C4-2B (cell line): ENCODE results near the gene BRWD1.
A peak's percentile ranks its signal among the peaks of the same experiment; 100 is the strongest.

Experiments
- H3K27ac ChIP-seq: fragments of 450-650 bp; 2 replicates; pipeline ENCODE4 v1.5.1; 2017
- ZFX ChIP-seq: fragments of 450-650 bp; IDR thresholded peaks from 2 replicates; pipeline ENCODE4 v1.6.1; 2017
- TF ChIP-seq, protein P1 (sequence below): fragments of 450-650 bp; conservative IDR thresholded peaks from 2 replicates; pipeline ENCODE4 v1.5.1; 2017; ENCODE audit warnings: mild to moderate bottlenecking

The BRWD1 gene

DNA sequence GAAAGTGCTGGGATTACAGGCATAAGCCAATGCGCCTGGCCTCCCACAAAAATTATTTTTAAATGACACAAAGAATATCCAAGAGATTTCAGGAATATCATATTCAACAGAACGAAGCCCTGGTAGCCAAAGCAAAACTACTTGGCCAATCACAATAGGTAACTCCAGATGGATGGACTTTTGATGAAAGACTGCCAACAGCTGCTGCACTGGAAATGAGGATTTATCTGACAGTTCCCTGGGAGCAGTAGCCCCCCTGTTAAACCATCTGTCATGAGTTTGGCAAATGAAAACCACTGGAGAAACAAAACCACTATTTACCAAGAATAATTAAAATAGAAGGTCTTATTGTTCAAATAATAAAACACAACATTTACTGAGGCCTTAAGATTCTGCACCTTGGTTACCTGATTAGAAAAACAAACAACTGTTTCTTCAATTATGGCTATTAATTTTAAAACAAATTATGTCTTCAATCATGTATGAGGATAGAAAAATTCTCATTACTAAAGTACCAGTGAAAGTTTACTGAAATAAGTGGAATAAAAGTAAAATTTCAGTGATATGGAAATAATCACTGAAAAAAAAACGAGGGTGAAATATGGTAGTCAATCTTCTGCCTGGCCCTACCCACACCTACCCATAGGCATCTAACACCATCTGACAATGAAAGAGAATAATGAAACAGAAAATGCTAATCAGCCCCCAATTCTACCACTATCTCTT is 95.9 kb downstream of the BRWD1 start:
- H3K27ac ChIP-seq, result no peak overlapping the region
- TF ChIP-seq ZFX, result no peak
- TF ChIP-seq, protein P1, sequence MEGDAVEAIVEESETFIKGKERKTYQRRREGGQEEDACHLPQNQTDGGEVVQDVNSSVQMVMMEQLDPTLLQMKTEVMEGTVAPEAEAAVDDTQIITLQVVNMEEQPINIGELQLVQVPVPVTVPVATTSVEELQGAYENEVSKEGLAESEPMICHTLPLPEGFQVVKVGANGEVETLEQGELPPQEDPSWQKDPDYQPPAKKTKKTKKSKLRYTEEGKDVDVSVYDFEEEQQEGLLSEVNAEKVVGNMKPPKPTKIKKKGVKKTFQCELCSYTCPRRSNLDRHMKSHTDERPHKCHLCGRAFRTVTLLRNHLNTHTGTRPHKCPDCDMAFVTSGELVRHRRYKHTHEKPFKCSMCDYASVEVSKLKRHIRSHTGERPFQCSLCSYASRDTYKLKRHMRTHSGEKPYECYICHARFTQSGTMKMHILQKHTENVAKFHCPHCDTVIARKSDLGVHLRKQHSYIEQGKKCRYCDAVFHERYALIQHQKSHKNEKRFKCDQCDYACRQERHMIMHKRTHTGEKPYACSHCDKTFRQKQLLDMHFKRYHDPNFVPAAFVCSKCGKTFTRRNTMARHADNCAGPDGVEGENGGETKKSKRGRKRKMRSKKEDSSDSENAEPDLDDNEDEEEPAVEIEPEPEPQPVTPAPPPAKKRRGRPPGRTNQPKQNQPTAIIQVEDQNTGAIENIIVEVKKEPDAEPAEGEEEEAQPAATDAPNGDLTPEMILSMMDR, result no peak

DNA sequence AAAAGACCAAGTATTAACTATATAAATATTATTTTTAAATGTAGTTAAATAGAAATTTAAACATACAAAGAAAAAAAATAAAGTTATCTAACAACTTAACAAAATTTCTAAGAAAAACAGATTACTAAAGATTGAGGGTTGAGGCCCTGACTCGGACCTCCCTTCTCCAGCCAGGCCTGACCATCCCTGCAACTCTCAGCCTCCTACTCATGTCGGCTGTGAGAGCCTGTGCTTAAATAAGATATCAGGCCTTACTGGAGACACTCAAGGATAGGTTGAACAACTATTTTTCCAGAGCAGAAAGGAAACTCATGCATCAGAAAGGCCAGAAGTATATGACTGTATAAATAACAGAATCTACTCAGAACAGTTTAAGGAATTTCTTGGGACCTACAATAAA is 97.1 kb downstream of the BRWD1 start:
- TF ChIP-seq, protein P1, result no peak
- no peak for TF ChIP-seq ZFX

DNA sequence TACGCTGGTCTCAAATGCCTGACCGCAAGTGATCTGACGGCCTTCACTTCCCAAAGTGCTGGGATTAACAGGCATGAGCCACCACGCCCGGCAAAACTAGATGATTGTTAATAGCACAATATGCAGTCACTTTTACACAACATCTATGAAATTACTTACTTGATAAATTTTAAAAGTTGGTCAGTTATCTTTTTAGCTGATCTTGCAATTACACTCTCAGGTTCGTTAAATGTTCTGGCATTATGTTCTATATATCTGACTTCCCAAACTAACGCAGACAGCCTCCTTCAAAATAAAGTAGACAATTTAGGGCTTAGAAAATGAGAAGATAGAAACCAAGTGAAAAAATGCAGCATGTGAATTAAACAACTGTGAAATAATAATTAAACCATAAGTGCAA is 98.4 kb downstream of the BRWD1 start:
- TF ChIP-seq, protein P1, result no peak
- no peak for TF ChIP-seq ZFX
- H3K27ac ChIP-seq, result no peak overlapping the region

More for the DNA sequence above, 97.1 kb downstream of the BRWD1 start:
- no peak overlapping the region for H3K27ac ChIP-seq

DNA sequence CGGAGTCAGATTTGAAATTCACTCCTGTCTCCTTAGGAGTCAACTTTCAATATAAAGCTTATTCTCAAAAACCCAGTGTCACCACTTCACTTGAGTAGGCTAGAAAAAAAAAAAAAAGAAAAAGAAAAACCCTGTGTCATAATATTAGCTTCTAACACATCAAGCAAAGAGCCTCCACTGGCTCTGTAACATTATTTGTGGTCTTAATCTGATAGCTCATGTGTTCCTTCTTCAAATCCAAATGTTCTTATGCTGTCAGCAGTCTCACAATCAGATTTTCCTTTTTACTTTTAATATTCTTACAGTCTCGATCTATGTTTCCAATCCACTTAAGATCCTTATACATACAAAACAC is 104.1 kb downstream of the BRWD1 start:
- H3K27ac ChIP-seq, result no peak overlapping the region
- no peak for TF ChIP-seq ZFX
- TF ChIP-seq, protein P1, result no peak

GRCh38 chr21:39208624-39209333 is 104.7 kb downstream of the BRWD1 start:
- TF ChIP-seq ZFX, result no peak
- TF ChIP-seq, protein P1, result no peak
- no peak overlapping the region for H3K27ac ChIP-seq

GRCh38 chr21:39204134-39204533 is 109.3 kb downstream of the BRWD1 start:
- H3K27ac ChIP-seq, result no peak overlapping the region
- TF ChIP-seq, protein P1, result peak; percentile 31
- no peak for TF ChIP-seq ZFX

- H3K27ac ChIP-seq, result no peak overlapping the region
- no peak for TF ChIP-seq ZFX
- TF ChIP-seq, protein P1, result no peak
Measured at GRCh38 chr21:39198800-39199199, 114.6 kb downstream of the BRWD1 start.
